Medulla oblongata (tissue), 1 donor: ENCODE results near the gene LETM1.

Source experiments
- DNase-seq: peaks from one replicate; pipeline ENCODE4 v3.0.0-alpha.2; 2015; ENCODE audit errors: extremely low spot score

LETM1 gene

GRCh38 chr4:1778642-1779392, 77.1 kb downstream of the LETM1 start:
- DNase-seq = no peak

DNA sequence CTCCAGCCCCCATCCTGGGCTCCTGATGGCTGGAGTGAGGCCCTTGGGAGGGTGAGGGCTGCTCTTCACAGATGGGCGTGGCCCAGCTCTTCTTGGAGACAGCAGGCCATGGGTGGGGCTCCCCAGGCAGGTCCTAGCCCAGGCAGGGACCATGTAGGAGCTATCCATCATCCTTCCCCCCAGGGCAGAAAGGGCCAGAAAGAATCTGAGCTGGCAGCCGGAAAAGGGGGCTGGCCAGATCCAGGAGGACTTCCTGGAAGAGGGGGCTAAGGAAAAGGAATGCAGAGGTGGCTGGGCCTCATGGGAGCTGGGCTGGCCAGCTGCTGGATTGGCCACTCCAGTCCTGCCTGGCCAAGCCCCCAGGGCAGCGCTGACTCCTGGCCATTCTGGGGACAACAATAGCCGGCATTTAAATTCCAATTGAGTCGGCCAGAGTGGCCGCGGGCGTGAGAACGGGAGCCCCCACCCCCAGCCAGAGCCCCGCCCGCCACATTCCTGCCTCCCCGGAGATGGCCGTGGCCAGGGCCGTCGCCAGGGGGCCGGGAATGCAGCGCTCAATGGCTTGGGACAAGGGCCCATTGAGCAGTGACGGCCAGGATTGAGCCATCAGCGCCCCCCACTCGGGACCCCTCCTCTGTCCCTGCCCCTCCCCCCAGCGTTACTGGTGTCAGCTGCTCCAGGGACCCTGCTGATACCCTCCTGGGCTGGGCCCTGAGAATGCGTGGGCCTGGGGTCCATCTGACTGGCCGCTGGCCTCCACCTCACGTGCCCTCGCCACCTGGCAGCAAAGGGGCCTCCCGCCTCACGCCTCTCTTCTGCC, 77.9 kb downstream of the LETM1 start:
- peak; percentile 63 for DNase-seq

- DNase-seq = peak; percentile 49
Measured at GRCh38 chr4:1776521-1777161, 79.3 kb downstream of the LETM1 start.

GRCh38 chr4:1775731-1776500, 80.0 kb downstream of the LETM1 start:
- peak; percentile 84 for DNase-seq

- no peak for DNase-seq
Measured at GRCh38 chr4:1773754-1774153, 82.2 kb downstream of the LETM1 start.

DNA sequence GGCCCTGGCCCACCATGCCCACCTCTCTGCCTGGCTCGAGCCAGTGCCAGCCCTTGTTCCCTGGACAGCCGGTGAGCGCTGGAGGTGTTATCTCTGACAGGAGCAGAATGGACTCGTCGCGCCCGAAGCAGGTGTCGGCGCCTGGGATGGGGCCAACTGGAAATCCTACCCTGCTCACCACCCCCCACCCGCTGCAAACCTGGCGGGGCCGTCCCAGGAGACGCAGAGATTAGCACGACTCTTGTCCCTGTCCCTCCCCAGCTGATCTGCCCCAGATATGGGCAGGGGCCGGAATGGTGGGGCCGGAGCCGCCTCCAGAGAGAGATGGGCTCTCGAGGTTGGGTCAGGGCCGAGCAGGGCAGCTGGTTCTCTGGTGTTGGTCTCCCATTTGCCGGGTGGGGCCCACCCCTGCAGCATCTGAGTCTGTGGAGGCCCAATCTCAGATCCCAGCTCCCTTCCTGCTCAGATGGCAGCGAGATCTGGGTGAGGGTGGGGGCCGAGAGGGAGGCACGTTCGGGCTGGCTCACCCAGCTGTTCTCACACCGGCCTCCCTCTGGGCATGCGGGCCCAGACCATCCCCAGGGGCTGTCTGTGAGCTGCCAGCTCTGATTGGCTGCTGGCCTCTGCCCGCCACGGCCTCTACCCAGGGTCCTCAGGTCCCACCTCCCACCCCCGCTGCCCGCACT, 83.0 kb downstream of the LETM1 start:
- no peak for DNase-seq

GRCh38 chr4:1771555-1772305, 84.2 kb downstream of the LETM1 start:
- no peak for DNase-seq

DNA sequence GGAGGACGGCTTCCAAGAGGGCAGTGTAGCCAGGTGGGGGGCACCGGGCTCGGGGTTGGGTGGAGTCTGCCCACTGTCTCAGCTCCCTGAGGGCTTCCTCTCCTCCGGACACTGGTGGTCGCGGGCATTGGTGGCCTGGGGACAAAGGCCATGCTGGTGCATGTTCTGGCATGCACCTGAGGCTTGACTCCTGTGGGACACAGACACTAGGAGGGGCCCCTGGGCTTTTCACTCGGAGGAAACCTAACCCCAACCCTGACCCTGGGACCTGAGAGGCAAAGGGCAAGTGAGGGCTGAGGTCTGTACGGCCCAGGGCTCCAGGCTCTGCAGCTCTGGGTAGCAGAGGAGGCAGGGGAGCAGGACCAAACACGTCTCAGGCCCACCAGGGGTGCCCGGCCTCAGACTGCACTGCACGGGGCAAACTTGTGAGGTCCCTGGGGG, 85.1 kb downstream of the LETM1 start:
- DNase-seq = no peak

DNA sequence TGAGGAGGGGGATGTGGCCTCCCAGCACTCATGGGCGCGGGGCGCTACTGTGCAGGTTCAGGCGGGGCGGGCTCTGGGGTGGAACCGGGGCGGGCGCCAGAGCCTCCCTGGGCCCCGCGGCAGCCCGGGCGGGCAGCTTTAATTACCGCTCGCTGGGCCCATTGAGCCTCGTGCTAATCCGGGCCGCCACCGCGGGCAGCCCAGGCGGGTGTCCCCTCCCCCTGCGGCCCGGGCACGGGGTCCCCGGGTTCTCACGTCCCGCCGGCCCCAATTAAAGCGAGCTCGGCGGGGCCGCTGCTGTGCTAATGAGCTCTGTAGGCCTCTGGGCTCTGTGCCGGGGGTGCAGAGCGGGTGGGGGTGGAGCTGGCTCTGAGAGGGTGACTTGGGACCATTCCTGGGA, 85.7 kb downstream of the LETM1 start:
- DNase-seq = no peak

DNA sequence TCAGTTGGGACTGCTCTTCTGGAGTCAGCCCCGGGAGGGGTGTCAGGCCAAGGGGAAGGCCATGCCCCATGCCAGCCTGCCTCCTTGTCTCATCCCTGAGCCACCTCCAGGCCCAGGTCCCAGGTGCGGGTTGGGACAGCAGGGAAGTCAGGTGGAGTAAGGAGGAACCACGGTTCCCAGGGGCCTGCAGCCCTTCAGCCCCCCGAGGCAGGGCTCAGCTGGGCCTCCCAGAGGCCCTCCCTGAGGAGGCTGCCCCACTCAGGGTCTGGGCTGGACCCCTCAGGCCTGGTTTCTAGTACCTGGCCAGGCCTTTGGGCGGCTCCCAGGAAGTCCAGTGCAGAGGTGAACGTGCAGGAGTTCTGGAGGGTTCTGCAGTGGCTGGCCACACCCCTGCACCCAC, 86.3 kb downstream of the LETM1 start:
- DNase-seq = no peak

DNA sequence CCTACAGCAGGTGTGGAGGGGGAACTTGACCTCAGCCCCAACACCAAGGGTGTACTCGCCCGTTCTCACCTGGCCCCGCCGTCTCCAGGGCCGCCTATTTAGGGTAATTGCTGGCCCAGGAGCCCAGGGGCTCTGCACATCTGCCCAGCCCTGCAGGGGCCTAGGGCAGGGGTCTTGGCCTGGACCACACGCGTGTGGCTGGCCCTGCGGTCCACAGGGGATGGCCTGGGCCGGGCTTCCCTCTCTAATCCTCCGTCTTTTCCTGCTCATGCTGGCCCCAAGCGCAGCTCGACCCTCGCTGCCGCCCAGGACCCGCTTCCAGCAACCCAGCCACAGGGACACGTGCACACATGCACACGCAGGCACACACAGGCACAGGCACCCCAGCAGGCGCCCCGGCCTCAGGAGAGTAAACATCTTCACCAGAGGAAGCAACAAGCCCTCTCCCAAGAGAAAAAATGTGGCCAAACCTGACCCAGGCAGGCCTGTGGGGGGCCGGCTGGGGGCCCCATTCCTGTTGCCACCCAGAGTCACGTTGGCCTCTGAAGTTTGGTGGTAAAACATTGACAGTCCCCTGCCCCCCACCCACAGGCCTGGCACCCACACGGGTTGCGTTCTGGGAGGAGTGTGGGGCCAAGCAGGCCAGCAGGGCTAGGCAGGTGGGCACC, 87.5 kb downstream of the LETM1 start:
- DNase-seq = no peak

GRCh38 chr4:1767770-1768366, 88.1 kb downstream of the LETM1 start:
- no peak for DNase-seq

DNA sequence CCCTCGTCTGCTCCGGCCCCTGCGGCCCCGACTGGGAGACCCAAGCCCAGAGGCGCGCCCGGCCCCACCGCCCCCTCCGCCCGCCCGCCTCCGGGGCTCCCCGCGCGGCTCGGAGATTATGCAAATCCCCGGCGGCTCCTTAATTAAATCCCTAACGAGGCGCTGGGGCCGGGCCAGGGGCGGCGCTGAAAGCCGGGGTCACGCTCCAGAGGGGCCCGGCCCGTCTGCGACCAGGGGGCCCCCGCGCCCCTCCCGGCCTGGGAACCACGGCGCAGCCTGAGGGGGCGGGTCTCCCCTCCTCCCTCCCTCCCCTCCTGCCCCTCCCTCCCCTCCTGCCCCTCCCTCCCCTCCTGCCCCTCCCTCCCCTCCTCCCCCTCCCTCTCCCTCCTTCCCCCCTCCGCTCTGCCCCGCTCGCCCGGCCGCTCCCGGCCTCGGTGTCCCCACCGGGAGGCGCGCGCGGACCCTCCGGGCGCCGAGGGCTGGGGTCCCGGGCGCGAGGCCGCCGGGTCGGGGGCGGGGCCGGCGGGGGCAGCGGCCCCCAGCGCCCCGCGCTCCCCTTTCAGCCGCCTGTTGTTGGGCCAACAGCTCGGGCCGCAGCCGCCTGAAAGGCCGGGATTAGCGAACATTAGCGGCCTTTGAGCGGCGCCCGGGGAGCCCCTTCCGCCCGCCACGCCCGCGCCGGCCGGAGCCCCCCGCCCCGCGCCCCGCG, 88.7 kb downstream of the LETM1 start:
- DNase-seq = no peak

GRCh38 chr4:1766106-1767060, 89.6 kb downstream of the LETM1 start:
- DNase-seq = no peak

GRCh38 chr4:1765409-1766072, 90.4 kb downstream of the LETM1 start:
- no peak for DNase-seq

GRCh38 chr4:1764670-1765069, 91.3 kb downstream of the LETM1 start:
- DNase-seq = no peak

GRCh38 chr4:1763550-1764080, 92.3 kb downstream of the LETM1 start:
- no peak for DNase-seq
